Type B pancreatic cell (in vitro differentiated cells): ENCODE measurements around the gene DDX23. TPM values are rescaled to one million over a fixed set of nuclear protein-coding genes. Genes with fewer than 3 reads are reported as not detected.

Source experiments
- DNase-seq: peaks from one replicate; pipeline ENCODE4 v3.0.0; 2021; ENCODE audit warnings: mixed read lengths; ENCODE audit not compliant: unreplicated experiment; ENCODE audit errors: extremely low spot score
- H3K27ac Mint-ChIP-seq: 2 replicates; pipeline ENCODE4 v1.8.0; 2021; ENCODE audit warnings: mild to moderate bottlenecking, mixed read lengths
- H3K27me3 Mint-ChIP-seq: 2 replicates; pipeline ENCODE4 v1.8.0; 2021; ENCODE audit warnings: mixed read lengths
- H3K36me3 Mint-ChIP-seq: 2 replicates; pipeline ENCODE4 v1.8.0; 2021; ENCODE audit warnings: mixed read lengths
- H3K4me1 Mint-ChIP-seq: one replicate; pipeline ENCODE4 v1.8.0; 2021; ENCODE audit warnings: mixed read lengths; ENCODE audit not compliant: unreplicated experiment
- H3K4me3 Mint-ChIP-seq: 2 replicates; pipeline ENCODE4 v1.8.0; 2021; ENCODE audit warnings: mild to moderate bottlenecking, mixed read lengths
- H3K9me3 Mint-ChIP-seq: 2 replicates; pipeline ENCODE4 v1.8.0; 2021; ENCODE audit warnings: mixed read lengths
- total RNA-seq: library from RNA; stranded (reverse); gene quantifications from 2 replicates; pipeline ENCODE4 v1.2.1, GENCODE V29; 2021; ENCODE audit warnings: low replicate concordance
- TF ChIP-seq, protein P1 (sequence below): fragments of 200-600 bp; sonication (generic); conservative IDR thresholded peaks from 2 replicates; pipeline ENCODE4 v1.5.0; 2021; ENCODE audit warnings: antibody characterized with exemption, mild to moderate bottlenecking

Gene DDX23
- total RNA-seq, 1 donor from 2014 or later, result 104 TPM

DNA sequence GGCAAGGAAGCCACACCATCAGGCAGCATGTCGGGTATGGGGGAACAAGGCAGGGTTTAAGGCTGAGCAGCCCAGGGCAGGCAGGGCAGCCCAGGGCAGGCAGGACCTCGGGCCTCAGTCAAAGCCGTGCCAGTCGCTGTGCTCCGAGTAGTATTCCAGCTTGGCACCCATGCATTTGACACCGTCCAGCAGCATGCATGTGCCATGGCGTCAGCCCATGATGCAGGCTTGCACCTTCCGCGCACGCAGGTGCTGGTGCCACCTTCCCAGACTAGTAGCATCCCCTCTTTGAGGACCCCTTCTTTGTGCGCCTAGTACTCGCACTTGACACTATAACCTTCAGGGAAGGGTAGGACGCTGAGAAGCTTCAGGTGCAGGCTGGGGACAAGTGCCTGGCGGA lies 51.5 kb downstream of the DDX23 start:
- Mint-ChIP-seq H3K4me3 (no peak overlapping the region), H3K27ac (no peak overlapping the region), H3K27me3 (no peaks in the 10 kb centered on the region), H3K4me1 (peaks cover 6% of the 10 kb centered on the region), H3K9me3 (no peaks in the 10 kb centered on the region), H3K36me3 (no peaks in the 10 kb centered on the region)
- DNase-seq, result no peak
- TF ChIP-seq, protein P1, sequence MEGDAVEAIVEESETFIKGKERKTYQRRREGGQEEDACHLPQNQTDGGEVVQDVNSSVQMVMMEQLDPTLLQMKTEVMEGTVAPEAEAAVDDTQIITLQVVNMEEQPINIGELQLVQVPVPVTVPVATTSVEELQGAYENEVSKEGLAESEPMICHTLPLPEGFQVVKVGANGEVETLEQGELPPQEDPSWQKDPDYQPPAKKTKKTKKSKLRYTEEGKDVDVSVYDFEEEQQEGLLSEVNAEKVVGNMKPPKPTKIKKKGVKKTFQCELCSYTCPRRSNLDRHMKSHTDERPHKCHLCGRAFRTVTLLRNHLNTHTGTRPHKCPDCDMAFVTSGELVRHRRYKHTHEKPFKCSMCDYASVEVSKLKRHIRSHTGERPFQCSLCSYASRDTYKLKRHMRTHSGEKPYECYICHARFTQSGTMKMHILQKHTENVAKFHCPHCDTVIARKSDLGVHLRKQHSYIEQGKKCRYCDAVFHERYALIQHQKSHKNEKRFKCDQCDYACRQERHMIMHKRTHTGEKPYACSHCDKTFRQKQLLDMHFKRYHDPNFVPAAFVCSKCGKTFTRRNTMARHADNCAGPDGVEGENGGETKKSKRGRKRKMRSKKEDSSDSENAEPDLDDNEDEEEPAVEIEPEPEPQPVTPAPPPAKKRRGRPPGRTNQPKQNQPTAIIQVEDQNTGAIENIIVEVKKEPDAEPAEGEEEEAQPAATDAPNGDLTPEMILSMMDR, result no peak

DNA sequence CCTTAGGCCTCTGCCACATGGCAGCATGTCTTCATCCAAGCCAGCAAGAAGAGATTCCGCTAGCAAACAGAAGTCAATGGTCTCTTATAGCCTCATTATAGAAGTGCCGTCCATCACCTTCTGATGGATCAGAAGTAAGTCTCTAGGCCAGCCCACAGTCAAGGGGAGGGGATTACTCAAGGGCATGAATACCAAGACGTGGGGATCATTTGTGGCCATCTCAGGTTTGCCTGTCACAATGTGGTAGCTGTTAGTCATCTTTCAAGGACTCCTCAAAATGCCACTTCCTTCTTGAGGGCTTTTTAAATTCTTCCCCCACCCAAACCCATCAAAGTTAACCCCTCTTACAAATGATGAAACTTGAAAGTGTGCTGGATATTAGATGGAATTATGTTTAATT lies 55.0 kb downstream of the DDX23 start:
- DNase-seq, result no peak
- H3K4me3 Mint-ChIP-seq, result no peak overlapping the region
- no peaks in the 10 kb centered on the region for H3K36me3 Mint-ChIP-seq
- no peak overlapping the region for H3K27ac Mint-ChIP-seq
- no peaks in the 10 kb centered on the region for H3K27me3 Mint-ChIP-seq
- no peaks in the 10 kb centered on the region for H3K9me3 Mint-ChIP-seq
- peaks cover 11% of the 10 kb centered on the region for H3K4me1 Mint-ChIP-seq
- TF ChIP-seq, protein P1, result no peak

DNA sequence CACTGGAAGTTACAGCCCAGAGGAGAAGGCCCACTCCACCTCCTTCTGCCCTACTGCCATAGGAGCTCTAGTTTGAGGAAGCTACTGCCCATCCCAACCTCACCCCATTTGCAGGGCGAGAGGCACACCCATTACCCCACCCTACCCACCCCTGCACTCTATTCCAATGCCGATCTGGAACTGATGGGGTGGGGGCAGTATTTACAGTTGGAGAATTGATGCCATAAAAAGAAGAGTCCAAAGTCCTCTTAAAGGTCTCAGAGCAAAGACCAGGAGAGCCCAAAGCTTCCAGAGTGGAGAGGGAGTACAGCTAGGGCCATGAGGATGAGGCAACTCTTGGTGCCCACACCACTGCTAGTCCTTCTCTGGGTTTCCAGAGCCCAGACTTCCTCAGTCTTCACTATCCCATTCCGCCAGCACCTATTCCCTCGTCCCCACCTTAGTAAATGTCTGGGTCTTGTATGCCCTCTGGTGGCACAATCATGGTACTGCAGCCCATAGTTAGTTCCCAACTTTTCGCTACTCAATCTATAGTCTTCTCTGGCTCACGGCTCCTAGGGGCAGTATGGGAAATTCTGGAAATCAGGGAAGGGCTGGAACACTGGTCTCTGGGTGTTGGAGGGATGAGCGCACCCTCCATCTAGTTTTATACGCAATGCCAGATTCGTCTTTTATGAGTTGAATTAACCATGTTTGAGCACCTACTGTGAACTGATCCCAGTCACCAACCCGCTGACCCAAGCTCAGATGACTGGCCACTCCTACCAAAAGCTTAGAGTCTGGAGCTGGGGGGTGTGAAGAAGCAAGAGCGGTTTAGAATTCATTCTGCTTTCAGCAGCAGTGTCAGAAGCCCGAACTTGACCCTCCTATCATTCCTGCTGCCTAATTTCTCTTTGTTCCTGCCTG lies 56.2 kb downstream of the DDX23 start:
- TF ChIP-seq, protein P1, result peak; percentile 97
- peak overlapping the region; percentile 95 for H3K27ac Mint-ChIP-seq
- H3K27me3 Mint-ChIP-seq, result no peaks in the 10 kb centered on the region
- H3K36me3 Mint-ChIP-seq, result no peaks in the 10 kb centered on the region
- H3K9me3 Mint-ChIP-seq, result no peaks in the 10 kb centered on the region
- peak overlapping the region; percentile 1 for H3K4me3 Mint-ChIP-seq
- DNase-seq, result peak; percentile 81
- H3K4me1 Mint-ChIP-seq, result peaks cover 11% of the 10 kb centered on the region

DNA sequence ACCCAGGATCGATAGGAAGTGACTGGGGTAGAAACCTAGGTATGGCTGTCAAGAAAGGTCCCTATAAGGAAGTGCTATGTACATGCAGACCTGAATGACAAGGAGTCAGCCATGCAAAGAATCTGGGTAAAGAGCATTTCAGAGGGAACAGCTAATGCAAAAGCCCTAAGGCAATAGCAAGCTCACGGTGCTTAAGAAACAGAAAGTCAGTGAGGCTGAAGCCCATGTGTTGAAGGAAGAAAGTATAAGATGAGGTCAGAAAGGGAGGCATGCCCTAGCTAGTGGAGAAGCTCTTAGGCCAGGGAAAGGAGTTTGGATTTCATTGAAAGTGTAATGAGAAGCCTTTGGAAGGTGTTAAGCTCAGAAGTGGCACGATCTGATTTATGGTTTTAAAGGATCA lies 57.1 kb downstream of the DDX23 start:
- Mint-ChIP-seq H3K4me3 (peak overlapping the region; percentile 31), H3K9me3 (no peaks in the 10 kb centered on the region), H3K27ac (peak overlapping the region; percentile 95), H3K4me1 (peaks cover 18% of the 10 kb centered on the region), H3K36me3 (no peaks in the 10 kb centered on the region), H3K27me3 (no peaks in the 10 kb centered on the region)
- TF ChIP-seq, protein P1, result no peak
- no peak for DNase-seq

DNA sequence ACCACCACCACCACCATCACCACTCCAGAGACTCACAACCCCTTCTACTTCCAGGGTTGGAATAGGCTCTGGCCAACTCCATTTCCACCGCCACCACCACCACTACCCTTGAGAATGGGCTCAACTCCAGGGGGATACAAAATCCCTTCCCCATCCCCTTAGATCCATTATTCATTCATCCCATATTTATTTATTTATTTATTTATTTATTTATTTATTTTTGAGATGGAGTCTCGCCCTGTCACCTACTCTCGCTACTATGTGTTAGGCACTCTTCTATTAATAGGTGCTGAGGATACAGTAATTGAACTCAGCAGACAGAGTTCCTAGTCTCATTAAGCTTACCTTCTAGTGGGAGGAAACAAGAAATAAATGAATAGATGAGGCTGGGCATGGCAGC lies 58.3 kb downstream of the DDX23 start:
- Mint-ChIP-seq H3K4me1 (peaks cover 20% of the 10 kb centered on the region), H3K4me3 (no peak overlapping the region), H3K27me3 (no peaks in the 10 kb centered on the region), H3K9me3 (no peaks in the 10 kb centered on the region), H3K36me3 (no peaks in the 10 kb centered on the region), H3K27ac (no peak overlapping the region)
- no peak for DNase-seq
- TF ChIP-seq, protein P1, result no peak
